Bronchus fibroblast of lung (primary cell): ENCODE results near the gene ALDH1L1. TPM values are rescaled to one million over a fixed set of nuclear protein-coding genes. Genes with fewer than 3 reads are reported as not detected.

ENCODE experiments used
- total RNA-seq: library from RNA; depleted of rRNA; stranded (reverse); fragments of >200 nt; gene quantifications from 2 replicates; pipeline ENCODE4 v1.2.3, GENCODE V29; 2015

The ALDH1L1 gene
- total RNA-seq = 0.15 and 0.50 TPM in 2 replicates

GRCh38 chr3:126180477-126181397, at the start of gene ALDH1L1:
ALDH1L1 (minus strand) TSS chr3:126180586; CDS start chr3:126160979, 19,607 bp downstream.

GRCh38 chr3:126083913-126084767, 96.2 kb downstream of the ALDH1L1 start, which contains the start of gene SLC41A3:
SLC41A3 (minus strand) TSS chr3:126084124; CDS start chr3:126068219, 15,905 bp downstream.

Other genes with a start within 250 kb of the ALDH1L1 start
- gene ROPN1B, start 211.4 kb downstream of the ALDH1L1 start, total RNA-seq = not detected in 2 replicates
- 33.9 and 34.1 TPM in 2 replicates for gene SLC41A3, start 96.5 kb downstream of the ALDH1L1 start, total RNA-seq
- 3.2 and 3.3 TPM in 2 replicates for gene KLF15, start 176.8 kb upstream of the ALDH1L1 start, total RNA-seq
- not detected in 2 replicates for gene CFAP100, start 214.3 kb upstream of the ALDH1L1 start, total RNA-seq